Measurements from ENCODE around the gene LRP5.
"Not testable (repeated sequence)": the region's sequence is repeated elsewhere in the genome, so short reads cannot be mapped to it uniquely, and the experiment has no call there.

LRP5 gene

DNA sequence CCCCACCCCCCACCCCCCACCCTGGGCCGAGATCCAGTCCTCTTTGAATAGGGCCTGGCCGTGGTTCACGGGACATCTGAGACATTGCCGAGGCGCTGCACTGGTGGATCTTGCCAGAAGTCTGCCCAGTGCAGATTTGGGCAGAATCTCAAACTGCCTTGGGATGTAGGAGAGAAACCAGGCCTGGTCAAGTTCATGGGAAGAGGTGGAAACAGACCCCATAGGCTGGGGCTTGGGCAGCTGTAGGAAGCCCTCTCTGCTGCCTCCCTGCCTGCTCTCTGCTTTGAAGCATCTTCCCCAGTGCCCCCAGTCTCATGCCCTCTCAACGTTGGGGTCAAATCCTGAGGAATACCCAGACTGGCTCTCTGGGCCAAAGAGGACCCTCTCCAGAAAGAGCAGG is 132.2 kb downstream of the LRP5 start:
- DNase-seq (ENCODE audit: low spot score) = no peak

DNA sequence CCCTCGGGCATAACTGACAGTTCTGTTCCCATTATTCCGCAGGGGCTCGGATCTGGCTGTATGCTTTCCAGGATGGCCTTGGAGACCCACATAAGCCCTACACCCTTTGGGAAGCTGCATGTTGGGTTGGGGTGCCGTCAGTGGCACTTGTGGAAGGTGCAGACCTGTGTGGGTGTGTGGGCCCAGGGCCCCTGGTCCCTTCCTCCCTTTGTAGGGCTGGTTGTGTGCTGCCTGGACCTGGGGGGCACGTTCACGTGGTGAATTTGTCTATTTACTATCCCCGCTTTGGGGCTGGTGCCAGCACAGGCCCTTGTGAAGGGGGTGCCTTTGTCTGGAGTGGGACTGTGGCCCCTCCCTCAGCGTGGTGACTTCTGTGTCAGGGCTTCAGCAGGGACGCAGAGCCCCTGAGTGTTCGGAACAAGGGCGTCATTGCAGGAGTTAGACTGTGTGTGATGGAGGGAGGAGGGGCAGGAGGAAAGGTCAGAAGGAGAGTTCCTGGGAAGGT is 133.2 kb downstream of the LRP5 start:
- no peak for DNase-seq (ENCODE audit: low spot score)

DNA sequence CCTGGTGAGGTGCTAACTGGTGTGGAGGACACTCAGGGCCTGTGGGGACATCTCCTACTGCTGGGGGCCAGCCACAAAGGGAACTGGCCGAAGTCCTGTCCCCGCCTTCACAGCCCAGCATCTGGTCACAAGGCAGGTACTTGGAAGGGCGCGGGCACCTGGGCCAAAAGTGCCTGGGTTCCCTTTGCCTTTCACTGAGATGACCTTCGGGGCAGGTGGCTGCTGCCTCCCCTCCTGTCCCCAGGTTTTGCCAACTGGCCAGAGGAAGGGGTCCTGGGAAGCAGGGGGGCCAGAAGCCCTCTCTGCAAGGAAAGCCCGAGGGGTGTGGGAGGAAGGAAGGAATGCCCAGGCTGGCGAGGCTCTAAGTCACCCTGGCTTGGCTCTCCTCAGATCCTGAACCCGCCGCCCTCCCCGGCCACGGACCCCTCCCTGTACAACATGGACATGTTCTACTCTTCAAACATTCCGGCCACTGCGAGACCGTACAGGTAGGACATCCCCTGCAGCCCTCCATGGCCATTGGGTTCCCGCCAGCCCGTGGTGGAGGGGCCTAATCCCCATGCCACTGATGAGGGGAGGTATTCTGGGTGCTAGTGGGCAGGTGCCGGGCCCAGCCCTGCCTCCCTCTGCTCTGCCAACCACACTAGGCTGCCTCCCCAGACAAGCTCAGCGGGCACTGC is 133.8 kb downstream of the LRP5 start:
- DNase-seq (ENCODE audit: low spot score) = no peak

DNA sequence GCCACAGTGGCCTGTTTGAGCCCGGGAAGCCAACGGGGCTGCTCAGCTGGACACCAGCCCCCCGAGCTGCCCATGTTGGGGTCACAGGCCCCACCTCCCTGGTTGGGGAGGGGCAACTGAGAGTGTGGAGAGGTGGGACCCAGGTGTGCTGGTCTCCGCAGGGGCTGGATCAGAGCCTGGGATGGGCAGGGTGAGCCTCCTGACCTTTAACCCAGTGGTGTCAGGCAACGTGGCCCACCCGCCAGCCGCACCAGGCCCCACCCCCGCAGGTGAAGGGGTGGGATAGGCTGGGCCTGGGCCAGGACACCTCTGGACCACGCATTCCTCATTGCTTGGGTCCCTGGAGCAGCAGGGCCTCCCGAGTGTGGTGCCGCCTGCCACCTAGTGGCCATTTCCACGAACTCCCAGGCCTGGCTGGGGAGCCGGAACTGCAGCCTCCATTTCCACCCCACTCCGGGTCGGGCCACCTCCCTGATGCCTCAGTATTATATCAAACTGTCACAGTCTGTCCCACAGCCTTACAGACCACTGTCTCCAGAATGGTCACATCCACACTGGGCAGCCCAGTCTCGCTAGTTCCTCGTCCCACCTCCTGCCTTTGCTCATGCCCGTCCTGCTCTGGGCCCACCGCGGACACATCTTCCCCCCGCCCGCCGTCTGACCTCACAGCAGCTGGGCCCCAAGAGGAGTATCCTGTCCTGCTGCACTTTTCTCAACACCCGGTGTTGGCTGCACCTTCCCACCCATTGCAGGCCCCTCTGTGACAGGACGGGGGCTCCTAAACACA is 134.8 kb downstream of the LRP5 start:
- peak; percentile 100 for DNase-seq (ENCODE audit: low spot score)

DNA sequence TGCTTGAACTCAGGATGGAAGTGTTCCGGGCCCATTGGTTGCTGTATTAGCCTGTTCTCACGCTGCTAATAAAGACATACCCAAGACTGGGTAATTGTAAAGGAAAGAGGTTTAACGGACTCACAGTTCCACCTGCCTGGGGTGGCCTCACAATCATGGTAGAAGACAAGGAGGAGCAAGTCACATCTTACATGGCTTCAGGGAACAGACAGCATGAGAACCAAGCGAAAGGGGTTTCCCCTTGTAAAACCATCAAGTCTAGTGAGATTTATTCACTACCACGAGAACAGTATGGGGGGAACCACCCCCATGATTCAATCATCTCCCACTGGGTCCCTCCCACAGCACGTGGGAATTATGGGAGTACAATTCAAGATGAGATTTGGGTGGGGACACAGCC is 135.5 kb downstream of the LRP5 start:
- DNase-seq (ENCODE audit: low spot score) = not testable (repeated sequence)

DNA sequence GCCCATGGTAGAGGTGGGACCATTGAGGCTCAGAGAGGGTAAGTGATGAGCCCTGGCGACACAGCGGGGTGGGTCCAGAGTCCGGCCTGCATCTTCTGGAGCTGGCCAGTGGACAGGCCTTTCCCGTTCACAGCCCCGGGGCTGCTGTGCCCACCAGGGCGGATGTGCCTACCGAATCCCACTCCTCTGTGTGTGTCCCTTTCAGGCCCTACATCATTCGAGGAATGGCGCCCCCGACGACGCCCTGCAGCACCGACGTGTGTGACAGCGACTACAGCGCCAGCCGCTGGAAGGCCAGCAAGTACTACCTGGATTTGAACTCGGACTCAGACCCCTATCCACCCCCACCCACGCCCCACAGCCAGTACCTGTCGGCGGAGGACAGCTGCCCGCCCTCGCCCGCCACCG is 136.2 kb downstream of the LRP5 start:
- no peak for DNase-seq (ENCODE audit: low spot score)

DNA sequence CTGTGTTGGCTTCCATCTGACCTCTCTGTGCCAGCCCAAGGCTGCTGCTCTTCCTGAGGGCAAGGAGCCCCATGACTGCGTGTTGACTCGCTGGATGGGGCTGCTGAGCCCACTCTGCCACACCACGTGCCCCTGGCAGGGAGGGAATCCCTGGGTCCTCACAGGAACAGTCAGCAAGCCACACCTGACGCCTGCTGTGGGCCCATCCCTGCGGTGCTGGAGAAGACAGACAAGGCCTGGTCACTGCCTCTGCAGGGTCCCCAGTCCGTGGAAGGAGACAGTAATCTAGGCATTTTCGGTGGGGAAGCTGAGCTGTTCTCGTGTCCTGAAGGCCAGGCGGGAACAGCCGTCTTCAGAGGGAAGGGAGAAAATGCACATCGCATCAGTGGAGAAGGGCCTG is 137.6 kb downstream of the LRP5 start:
- DNase-seq (ENCODE audit: low spot score) = no peak

DNA sequence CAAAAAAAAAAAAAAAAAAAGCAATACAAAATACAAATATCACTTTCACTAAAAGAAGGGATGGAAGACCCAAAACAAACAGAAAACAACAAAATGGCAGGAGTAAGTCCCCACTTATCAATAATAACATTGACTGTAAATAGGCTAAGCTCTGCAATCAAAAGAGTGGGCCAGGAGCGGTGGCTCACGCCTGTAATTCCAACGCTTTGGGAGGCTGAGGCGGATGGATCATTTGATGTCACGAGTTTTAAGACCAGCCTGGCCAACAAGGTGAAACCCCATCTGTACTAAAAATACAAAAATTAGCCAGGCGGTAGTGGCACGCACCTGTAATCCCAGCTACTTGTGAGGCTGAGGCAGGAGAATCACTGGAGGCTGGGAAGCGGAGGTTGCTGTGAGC is 138.3 kb downstream of the LRP5 start:
- no peak for DNase-seq (ENCODE audit: low spot score)

DNA sequence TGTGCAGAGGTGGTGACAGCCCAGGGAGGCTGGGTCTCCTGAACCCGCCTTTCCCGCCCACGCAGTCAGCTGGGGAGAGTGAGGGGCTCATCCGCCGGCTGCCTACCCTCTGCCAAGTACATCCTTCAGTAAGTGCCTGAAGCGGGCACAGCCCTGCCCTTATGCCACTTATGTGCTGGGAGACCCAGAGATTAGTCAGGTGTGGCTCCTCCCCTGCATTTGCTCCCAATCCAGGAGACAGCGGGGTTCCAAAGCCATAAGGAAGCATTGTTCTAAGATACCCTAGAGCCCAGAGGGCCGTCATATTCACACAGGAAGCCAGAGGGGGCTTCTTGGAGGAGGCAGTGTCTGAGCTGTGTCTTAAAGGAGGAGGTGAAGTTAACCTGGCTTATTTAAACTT is 142.4 kb downstream of the LRP5 start:
- no peak for DNase-seq (ENCODE audit: low spot score)

DNA sequence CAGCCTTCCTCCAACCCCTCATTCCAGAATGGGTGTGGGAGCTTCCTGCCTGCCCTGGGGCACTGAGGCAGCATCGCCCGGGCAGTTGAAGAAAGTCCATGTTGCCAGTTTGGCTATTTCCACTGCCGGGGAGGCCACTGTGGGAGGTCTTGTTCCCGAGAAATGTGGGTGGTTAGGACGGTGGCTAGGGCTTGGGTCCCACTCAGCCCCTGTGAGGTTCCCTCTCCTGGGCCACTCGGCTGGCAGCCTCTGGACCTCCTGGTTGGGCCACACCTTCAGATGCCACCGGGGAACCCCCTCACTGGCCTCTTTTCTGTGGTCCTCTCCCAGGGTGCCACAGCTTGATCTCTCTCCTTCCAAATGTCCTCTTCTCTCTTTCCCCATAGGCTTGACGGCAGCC is 143.1 kb downstream of the LRP5 start:
- no peak for DNase-seq (ENCODE audit: low spot score)

DNA sequence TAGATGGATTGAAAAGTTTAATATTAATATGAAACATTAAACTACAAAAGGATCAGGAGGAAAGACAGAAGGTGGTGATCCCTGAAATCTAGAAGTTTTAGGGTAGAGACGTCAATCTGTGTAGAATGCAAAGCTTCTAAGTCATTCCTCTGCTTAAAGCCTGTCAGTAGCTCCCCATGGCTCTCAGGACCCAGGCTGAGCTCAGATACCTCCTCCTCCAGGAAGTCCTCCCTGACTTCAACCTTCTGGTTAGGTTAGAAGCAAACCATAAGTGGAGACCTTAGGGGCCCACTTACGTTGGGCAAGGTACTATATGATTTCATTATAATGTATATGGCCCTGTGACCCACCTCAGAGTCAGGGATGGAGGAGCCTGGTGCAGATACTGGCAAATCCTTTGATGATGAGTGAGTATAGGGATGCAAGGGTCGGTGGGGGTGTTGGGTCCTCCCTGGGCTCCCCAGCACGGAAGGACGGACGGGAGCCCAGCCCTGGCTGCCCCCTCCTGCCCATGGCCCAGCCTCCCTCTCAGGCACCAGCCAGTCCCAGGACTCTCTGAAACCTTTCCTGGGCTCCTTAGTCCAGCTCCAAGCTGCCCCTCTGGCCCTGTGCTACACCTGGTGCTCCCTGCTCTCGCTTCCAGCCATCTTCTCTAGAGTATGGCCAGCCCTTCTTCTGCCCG is 145.0 kb downstream of the LRP5 start:
- DNase-seq (ENCODE audit: low spot score) = no peak

DNA sequence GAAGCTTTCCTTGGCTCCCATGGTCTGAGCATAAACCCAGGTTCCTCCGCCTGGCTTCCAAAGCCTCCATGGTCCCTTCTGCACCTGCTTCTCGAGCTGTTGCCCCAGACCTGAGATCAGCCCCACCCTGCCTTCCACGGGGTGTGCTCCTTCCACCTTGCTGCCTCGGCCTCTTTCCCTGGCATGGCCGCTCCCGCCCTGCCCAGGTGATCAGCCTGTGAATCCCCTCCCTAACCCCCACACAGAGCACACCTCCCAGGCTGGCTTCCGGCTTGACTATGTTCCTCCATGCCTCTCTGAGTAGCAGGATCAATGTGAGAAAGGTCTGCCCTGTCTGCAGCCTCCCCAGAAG is 145.5 kb downstream of the LRP5 start:
- no peak for DNase-seq (ENCODE audit: low spot score)

DNA sequence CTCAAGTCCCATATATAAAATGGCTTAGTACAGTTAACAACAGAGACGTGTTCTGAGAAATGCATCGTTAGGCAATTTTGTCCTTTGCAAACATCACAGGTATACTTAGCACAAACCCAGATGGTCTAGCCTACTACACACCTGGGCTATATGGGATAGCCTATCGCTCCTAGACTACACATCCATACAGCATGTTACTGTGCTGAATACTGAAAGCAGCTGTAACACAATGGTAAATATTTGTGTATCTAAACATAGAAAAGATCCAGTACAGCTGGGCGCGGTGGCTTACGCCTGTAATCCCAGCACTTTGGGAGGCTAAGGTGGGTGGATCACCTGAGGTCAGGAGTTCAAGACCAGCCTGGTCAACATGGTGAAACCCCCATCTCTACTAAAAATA is 145.9 kb downstream of the LRP5 start:
- not testable (repeated sequence) for DNase-seq (ENCODE audit: low spot score)

DNA sequence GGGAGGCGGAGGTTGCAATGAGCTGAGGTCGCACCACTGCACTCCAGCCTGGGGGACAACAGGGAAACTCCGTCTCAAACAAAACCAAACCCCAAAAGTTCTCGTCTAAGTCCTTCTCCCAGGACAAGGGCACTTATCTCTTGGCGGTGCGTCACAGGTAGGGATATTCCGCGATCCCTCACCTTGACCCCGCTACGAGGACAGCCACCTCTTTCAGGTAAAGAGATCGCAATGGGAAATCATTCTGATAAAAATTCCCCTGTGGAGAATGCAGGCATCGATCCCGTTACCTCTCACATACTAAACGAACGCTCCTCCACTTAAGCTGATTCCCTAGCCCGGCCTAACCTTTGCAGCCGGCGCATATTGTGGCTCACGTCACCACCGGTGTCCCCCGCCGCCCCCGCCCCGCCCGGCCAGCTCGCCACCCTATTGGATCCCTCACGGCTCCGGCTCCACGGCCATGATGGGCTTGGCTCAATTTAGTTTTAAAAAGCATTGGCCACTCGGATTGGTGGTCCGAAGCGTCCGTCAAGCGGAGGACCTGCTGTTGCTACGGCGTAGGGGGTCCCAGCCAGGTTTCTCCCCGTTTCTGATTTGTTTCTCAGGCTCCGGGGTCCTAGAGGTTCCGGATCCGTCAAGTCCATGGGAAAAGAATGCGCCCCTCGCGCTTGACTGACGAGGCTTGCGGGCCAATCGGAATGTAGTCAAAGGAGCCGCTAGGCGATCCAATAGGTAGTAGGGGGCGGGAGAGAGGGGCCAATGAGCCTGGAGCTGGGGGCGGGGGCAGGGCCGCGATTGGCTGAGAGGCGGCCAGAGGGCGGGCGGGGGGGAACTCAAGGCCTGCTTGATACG is 147.7 kb downstream of the LRP5 start:
- peak; percentile 100 for DNase-seq (ENCODE audit: low spot score)

DNA sequence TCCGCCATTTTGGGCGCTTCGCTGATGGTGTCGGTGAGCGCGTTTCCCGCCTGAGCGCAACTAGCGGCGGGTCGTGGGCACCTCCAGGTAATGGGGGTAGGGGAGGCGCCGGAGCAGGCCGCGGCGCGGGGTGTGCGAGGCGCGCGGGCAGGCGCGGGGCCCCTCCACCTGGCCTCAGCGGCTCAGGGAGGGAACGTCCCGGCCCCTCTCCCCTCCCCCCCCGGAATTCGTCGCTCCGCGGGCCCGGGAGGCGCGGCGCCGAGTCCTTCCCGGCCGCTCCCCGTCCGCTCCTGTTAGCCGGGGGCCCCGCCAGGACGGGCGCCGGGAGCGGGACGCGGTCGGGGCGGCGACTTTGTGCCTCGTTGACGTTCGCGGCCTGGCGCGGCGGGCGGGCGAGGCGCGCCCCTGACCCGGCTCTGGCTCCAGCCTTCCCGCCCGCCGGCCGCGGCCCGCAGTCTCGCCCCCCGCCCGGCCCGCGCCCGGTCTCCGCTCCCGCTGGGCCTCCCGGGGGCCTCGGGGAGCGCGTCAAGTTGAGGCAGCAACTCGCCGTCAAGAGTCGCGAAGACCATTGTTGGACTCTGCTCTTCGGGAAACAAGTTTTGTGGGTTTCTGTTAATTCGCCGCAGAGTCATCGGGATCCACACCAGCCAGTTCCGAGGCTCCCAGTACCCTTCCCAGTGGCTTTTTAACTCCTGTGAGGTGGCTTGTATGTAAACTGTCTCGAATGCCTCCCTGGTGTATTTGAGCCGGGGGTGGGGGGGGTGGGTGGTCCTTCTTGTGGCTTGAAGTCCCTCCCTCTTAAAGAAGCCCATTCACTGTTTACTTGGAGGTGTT is 148.6 kb downstream of the LRP5 start, which contains the start of gene PPP6R3:
Gene PPP6R3, plus strand, starts transcription at position 12 of the 834 bp plus-strand sequence. CDS start 76,913 bp downstream, outside the sequence.
- peak; percentile 68 for DNase-seq (ENCODE audit: low spot score)

DNA sequence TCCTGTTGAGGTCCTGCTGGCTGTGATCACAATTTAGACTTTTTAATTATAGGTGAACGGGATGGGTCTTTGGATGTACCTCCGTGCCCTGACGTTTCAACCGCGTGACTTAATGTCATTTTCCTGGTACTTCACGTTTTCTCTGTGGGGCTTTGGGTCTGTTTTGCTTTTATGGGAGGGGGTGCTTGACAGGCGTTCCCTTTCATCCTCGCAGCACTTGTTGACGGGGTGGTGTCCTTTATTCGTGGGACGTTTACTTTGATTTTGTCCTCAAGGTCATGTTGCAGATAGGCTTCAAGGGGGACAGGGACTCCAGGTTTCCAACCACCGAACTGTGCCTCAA is 149.2 kb downstream of the LRP5 start:
- peak; percentile 32 for DNase-seq (ENCODE audit: low spot score)

DNA sequence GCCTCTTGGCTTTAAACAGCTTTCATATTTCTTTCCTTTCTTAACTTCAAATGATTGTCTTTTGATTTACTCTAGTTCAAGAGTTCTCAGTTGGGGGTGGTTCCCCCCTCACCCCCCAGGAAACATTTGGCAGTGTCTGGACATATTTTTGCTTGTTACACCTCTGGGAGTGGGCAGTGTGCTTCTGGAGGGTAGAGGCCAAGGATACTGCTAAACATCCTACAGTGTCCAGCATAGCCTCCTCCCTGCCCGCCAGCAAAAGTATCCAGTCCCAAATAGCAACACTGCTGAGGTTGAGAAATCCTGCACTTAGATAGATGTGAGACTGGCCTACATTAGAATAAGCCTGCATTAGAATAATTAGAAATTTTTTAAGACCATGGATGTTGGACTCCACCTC is 151.3 kb downstream of the LRP5 start:
- DNase-seq (ENCODE audit: low spot score) = no peak

DNA sequence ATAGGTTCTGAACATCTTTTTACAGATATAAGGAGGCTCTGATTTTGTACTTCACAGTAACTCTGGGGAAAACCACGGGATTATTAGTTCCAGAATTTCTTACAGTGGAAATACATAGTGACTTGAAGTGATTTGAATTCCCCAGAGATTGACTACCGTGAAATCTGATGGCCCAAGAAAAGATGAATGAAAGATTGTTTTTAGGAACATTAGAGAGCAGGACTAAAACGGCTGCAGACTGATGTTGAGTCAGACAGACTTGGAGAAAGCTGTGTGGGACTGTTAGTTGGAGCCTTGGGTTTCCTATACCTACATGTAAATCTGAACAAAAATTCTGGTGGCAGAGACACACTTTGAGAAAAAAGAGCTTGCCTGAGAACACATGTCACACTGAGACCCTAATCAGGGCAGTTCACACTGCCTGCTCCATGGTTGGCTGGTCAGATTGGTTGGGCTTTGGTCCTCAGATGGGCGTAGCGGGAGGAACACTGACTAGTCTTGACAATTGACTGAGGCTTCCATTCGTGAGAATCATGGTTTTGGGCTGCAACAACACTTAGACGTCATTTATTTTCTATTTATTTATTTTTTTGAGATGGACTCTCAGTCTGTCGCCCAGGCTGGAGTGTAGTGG is 154.9 kb downstream of the LRP5 start:
- no peak for DNase-seq (ENCODE audit: low spot score)

DNA sequence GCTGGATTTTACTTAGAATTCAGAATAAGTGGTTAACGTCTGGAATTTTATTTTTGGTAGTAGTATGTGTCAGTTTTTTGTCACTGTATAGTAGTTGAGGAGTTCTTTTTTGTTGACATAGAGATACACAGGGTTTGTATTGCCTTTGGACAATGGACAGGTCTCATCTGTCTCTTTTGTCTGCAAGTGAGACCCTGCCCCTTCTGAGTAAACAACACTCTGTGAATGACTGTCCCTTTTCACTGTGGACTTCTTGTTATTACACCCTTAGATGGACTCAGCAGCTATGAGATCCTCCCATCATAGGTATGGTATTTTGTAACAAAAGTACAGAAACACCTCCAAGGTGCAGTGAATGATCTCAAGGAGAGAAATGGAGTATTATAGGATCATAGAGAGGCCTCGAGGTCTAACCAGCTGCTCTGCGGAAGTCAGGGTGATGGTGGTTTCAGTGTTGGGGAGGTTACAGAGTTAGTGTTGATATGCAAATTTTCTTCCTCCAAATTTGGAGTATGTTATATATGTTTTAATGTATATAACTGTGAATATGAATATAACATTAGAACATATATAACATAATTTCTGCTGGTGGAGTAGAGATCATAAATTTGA is 155.9 kb downstream of the LRP5 start:
- DNase-seq (ENCODE audit: low spot score) = no peak

DNA sequence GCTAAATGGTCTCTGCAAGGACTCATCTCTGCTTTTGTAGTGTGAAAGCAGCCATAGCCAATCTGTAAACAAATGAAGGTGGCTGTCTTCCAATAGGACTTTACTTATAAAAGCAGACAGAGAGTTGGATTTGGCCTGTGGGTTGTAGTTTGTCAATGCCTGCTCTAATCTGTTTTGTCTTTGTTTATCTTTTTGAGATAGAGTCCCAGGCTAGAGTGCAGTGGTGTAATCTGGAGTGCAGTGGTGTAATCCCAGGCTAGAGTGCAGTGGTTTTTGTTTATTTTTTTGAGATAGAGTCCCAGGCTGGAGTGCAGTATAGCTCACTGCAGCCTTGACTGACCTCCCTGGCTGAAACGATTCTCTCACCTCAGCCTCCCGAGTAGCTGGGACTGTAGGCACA is 156.7 kb downstream of the LRP5 start:
- peak; percentile 78 for DNase-seq (ENCODE audit: low spot score)
